DND-41 (cell line): ENCODE measurements around the gene TRIM4.
"Not testable (repeated sequence)": the region's sequence is repeated elsewhere in the genome, so short reads cannot be mapped to it uniquely, and the experiment has no call there.

ENCODE experiments used
- ATAC-seq: fragments of 200-7000 bp; cut with Tn5 transposase; 3 replicates; pipeline ENCODE4 v1.9.1; 2021; ENCODE audit warnings: low read depth; ENCODE audit not compliant: insufficient read depth
- DNase-seq: peaks from one replicate; pipeline ENCODE4 v3.0.0-alpha.2; 2020
- H2AFZ ChIP-seq: 2 replicates; pipeline ENCODE4 v1.6.0; 2012; ENCODE audit warnings: low read depth, low read length
- H3K27ac ChIP-seq: 2 replicates; pipeline ENCODE4 v1.5.1; 2012; ENCODE audit warnings: low read length, inconsistent platforms
- H3K27me3 ChIP-seq: fragments of 200-600 bp; sonication (generic); 2 replicates; pipeline ENCODE4 v1.6.0; 2012; ENCODE audit warnings: low read length, mild to moderate bottlenecking, inconsistent platforms; ENCODE audit not compliant: insufficient read depth, poor library complexity
- H3K36me3 ChIP-seq: 2 replicates; pipeline ENCODE4 v1.5.1; 2012; ENCODE audit warnings: low read length, inconsistent platforms; ENCODE audit not compliant: insufficient read depth
- H3K4me1 ChIP-seq: 2 replicates; pipeline ENCODE4 v1.5.1; 2012; ENCODE audit warnings: mild to moderate bottlenecking, low read length; ENCODE audit not compliant: insufficient read depth
- H3K4me2 ChIP-seq: 2 replicates; pipeline ENCODE4 v1.6.0; 2012; ENCODE audit warnings: mild to moderate bottlenecking, moderate library complexity, low read length, inconsistent platforms; ENCODE audit not compliant: insufficient read depth
- H3K4me3 ChIP-seq, 2 experiments: fragments of 200-600 bp in 1 of 2; shearing (Covaris generic) in 1 of 2; 2 replicates each; pipeline ENCODE4 v1.5.1; 2012 to 2016; ENCODE audit warnings: inconsistent platforms in 2 of 2, low read length in 2 of 2, mild to moderate bottlenecking in 2 of 2, low read depth in 1 of 2, moderate library complexity in 1 of 2
- H3K79me2 ChIP-seq: 2 replicates; pipeline ENCODE4 v1.6.0; 2012; ENCODE audit warnings: low read length, inconsistent platforms; ENCODE audit not compliant: insufficient read depth
- H3K9ac ChIP-seq: 2 replicates; pipeline ENCODE4 v1.6.0; 2012; ENCODE audit warnings: low read depth, mild to moderate bottlenecking, inconsistent platforms, low read length, moderate library complexity
- H3K9me3 ChIP-seq: 2 replicates; pipeline ENCODE4 v1.5.1; 2012; ENCODE audit warnings: low read length, moderate library complexity, mild to moderate bottlenecking, inconsistent platforms; ENCODE audit not compliant: insufficient read depth, severe bottlenecking
- H4K20me1 ChIP-seq: 2 replicates; pipeline ENCODE4 v1.6.0; 2012; ENCODE audit warnings: low read length; ENCODE audit not compliant: insufficient read depth
- CTCF ChIP-seq: IDR thresholded peaks from 2 replicates; pipeline ENCODE4 v1.5.1; 2012; ENCODE audit warnings: borderline replicate concordance, low read length, moderate library complexity, mild to moderate bottlenecking; ENCODE audit not compliant: poor library complexity, severe bottlenecking; ENCODE audit errors: extremely low read depth
- EZH2 ChIP-seq: IDR thresholded peaks from 3 replicates; pipeline ENCODE4 v1.6.1; 2012; ENCODE audit warnings: borderline replicate concordance, low read depth, mild to moderate bottlenecking, moderate library complexity, low read length, inconsistent platforms; ENCODE audit not compliant: severe bottlenecking

The TRIM4 gene

DNA sequence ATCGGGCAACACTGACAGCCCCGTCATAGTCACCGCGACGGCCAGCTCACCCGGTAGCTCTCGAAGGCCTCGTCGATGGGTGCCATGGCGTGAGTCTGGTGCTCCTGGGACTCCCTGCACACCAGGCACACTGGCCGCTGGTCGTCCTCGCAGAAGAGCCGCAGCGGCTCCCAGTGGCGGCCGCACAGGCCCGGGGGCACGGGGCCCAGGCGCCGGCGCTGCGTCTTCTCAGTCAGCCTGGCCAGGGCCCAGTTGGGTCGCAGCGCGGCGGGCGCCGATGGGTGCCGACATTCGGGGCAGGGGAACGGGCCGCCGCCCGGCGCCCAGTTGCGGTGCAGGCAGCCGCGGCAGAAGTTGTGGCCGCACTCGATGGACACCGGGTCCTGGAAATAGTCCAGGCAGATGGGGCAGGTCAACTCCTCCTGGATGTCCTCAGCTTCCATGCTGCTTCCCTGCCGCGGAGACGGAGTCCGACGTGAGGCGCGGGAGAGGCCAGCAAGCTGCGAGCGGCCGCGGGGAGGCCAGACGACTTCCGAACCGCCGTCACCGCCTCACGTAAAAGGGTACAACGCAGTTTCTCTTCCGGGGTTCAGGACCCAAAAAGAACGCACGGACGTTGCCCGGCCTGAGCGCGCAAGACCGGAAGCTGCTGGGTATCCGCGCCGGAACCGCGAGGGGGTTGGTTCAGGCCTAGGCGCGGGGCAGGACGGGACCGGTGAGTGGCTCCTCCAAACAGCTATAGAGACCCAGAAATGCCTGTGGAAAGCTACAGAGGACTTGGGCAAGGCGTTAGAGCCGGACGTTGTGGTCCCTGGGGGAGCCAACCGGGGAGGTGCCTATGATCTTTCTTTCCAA lies at the start of gene TRIM4:
TRIM4 (minus strand) TSS at position 572 of the 855 bp plus-strand sequence; CDS start at position 443, 129 bp downstream.
- peak within 1 kb of the TSS; percentile 88 for H2AFZ ChIP-seq
- TF ChIP-seq CTCF, result peak; percentile 42
- TF ChIP-seq EZH2, result no peak
- peak within 1 kb of the TSS; percentile 67 to 83 for H3K4me3 ChIP-seq
- DNase-seq (peak; percentile 91), ATAC-seq (peak; percentile 99)
- H3K27ac ChIP-seq, result peak within 1 kb of the TSS; percentile 90
- peak within 1 kb of the TSS; percentile 83 for H3K9ac ChIP-seq
- peak within 1 kb of the TSS; percentile 75 for H3K4me2 ChIP-seq
- peaks cover 34% of the 10 kb centered on the region for H3K36me3 ChIP-seq
- peaks cover 61% of the 10 kb centered on the region for H3K79me2 ChIP-seq
- peaks cover 4% of the 10 kb centered on the region for H3K9me3 ChIP-seq
- peaks cover 43% of the 10 kb centered on the region for H3K4me1 ChIP-seq
- peaks cover 12% of the 10 kb centered on the region for H4K20me1 ChIP-seq
- H3K27me3 ChIP-seq, result no peaks in the 10 kb centered on the region

DNA sequence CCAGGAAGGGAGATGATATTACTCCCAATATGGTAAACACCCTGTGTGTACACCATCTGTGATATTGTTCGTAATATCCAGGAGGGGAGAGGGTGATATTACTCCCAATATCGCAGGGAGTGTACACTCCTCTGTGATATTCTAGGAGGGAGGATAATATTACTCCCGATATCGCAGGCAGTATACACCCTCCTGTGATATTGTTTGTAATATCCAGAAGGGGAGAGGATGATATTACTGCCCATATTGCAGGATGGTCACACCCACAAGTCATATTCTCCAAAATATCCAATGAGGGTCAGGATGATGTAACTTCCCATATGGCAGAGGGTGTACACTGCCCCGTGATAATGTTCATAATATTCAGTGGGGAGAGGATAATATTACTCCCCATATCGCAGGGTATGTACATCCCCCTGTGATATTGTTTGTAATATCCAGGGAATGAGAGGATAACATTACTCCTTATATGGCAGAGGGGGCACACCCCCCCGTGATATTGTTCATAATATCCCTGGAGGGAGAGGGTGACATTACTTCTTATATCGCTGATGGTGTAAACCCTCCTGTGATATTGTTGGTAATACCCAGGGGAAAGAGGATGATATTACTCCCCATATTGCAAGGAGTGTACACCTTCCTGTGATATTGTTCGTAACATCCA lies 39.4 kb upstream of the TRIM4 start:
- no peak for TF ChIP-seq EZH2
- TF ChIP-seq CTCF, result no peak
- Histone ChIP-seq H3K36me3 (no peaks in the 10 kb centered on the region), H3K27me3 (peaks cover 32% of the 10 kb centered on the region), H3K9me3 (no peaks in the 10 kb centered on the region), H3K79me2 (no peaks in the 10 kb centered on the region), H3K4me1 (0 out of 2 replicates have a peak, but pooled peaks cover 1% of the 10 kb centered on the region), H2AFZ (no peak overlapping the region), H3K9ac (no peak overlapping the region), H4K20me1 (no peaks in the 10 kb centered on the region), H3K4me3 (no peak overlapping the region), H3K4me2 (no peak overlapping the region), H3K27ac (no peak overlapping the region)
- no peak for ATAC-seq
- DNase-seq, result no peak

GRCh38 chr7:99955247-99955646 lies 35.9 kb upstream of the TRIM4 start:
- Histone ChIP-seq H3K27me3 (peaks cover 29% of the 10 kb centered on the region), H3K79me2 (no peaks in the 10 kb centered on the region), H3K4me3 (no peak overlapping the region), H2AFZ (no peak overlapping the region), H3K36me3 (no peaks in the 10 kb centered on the region), H3K4me1 (0 out of 2 replicates have a peak, but pooled peaks cover 4% of the 10 kb centered on the region), H3K9me3 (no peaks in the 10 kb centered on the region), H3K27ac (no peak overlapping the region), H4K20me1 (no peaks in the 10 kb centered on the region), H3K4me2 (no peak overlapping the region), H3K9ac (no peak overlapping the region)
- TF ChIP-seq CTCF (no peak), EZH2 (no peak)
- DNase-seq, result no peak
- ATAC-seq, result no peak

- peaks cover 26% of the 10 kb centered on the region for H3K27me3 ChIP-seq
- H4K20me1 ChIP-seq, H3K9me3 ChIP-seq, H3K79me2 ChIP-seq, ATAC-seq, H3K4me1 ChIP-seq, H3K4me3 ChIP-seq, H2AFZ ChIP-seq, H3K9ac ChIP-seq, H3K36me3 ChIP-seq, H3K4me2 ChIP-seq, H3K27ac ChIP-seq, DNase-seq: not testable (repeated sequence)
Measured at GRCh38 chr7:99954643-99955042, 35.3 kb upstream of the TRIM4 start.
